H1 (cell line): ENCODE results near the gene CLTCL1.

Experiments
- CTCF ChIP-seq, 3 experiments: IDR thresholded peaks; 1 replicate in 2 of 3; 2 replicates in 1 of 3; pipeline versions ENCODE4 v1.5.1 to v1.6.1; 2011; ENCODE audit warnings: low read length in 3 of 3, mild to moderate bottlenecking in 3 of 3, inconsistent platforms in 2 of 3, low read depth in 1 of 3, moderate library complexity in 1 of 3; ENCODE audit not compliant: insufficient read depth in 1 of 3; ENCODE audit errors: control extremely low read depth in 1 of 3
- EP300 ChIP-seq, 2 experiments: IDR thresholded peaks; 1 replicate in 1 of 2; 2 replicates in 1 of 2; pipeline ENCODE4 v1.6.1; 2011 to 2012; ENCODE audit warnings: low read depth in 2 of 2, low read length in 2 of 2, mild to moderate bottlenecking in 2 of 2, borderline replicate concordance in 1 of 2, inconsistent platforms in 1 of 2, moderate library complexity in 1 of 2

- no peak for TF ChIP-seq EP300 (IDR thresholded peaks at IDR 0.05; ENCODE audit: borderline replicate concordance in 1 of 2, low read depth in 2 of 2, low read length in 2 of 2)
- no peak for TF ChIP-seq CTCF (IDR thresholded peaks at IDR 0.05; ENCODE audit: control extremely low read depth in 1 of 3, insufficient read depth in 1 of 3, low read depth in 1 of 3, low read length in 3 of 3)
These were observed 15.5 kb downstream of the CLTCL1 start for GRCh38 chr22:19275919-19276600.
